Endodermal cell (in vitro differentiated cells): ENCODE measurements around the gene LAMB4. TPM values are rescaled to one million over a fixed set of nuclear protein-coding genes. Genes with fewer than 3 reads are reported as not detected.

Source experiments
- DNase-seq: peaks from one replicate; pipeline ENCODE4 v3.0.0-alpha.2; 2017
- H3K27ac ChIP-seq: 2 replicates; pipeline ENCODE4 v1.5.1; 2013; ENCODE audit warnings: mild to moderate bottlenecking, low read depth, low read length, moderate library complexity
- H3K27me3 ChIP-seq: 2 replicates; pipeline ENCODE4 v1.6.1; 2013; ENCODE audit warnings: mild to moderate bottlenecking, low read length, moderate library complexity; ENCODE audit not compliant: insufficient read depth, control insufficient read depth, poor library complexity, severe bottlenecking
- H3K36me3 ChIP-seq: 2 replicates; pipeline ENCODE4 v1.7.0; 2013; ENCODE audit warnings: mild to moderate bottlenecking, low read length, moderate library complexity; ENCODE audit not compliant: control insufficient read depth, insufficient read depth
- H3K4me1 ChIP-seq: one replicate; pipeline ENCODE4 v1.7.0; 2013; ENCODE audit warnings: low read length; ENCODE audit not compliant: control insufficient read depth, insufficient read depth
- H3K4me3 ChIP-seq: 2 replicates; pipeline ENCODE4 v1.5.1; 2013; ENCODE audit warnings: mild to moderate bottlenecking, low read length, moderate library complexity
- H3K9ac ChIP-seq: 2 replicates; pipeline ENCODE4 v1.6.1; 2013; ENCODE audit warnings: mild to moderate bottlenecking, low read length, moderate library complexity; ENCODE audit not compliant: poor library complexity, severe bottlenecking; ENCODE audit errors: extremely low read depth
- H3K9me3 ChIP-seq: 2 replicates; pipeline ENCODE4 v1.6.1; 2013; ENCODE audit warnings: mild to moderate bottlenecking, low read length, moderate library complexity; ENCODE audit not compliant: control insufficient read depth
- H3K27ac Mint-ChIP-seq: 2 replicates; pipeline ENCODE4 v1.8.0; 2020; ENCODE audit warnings: mixed read lengths
- H3K27me3 Mint-ChIP-seq: 2 replicates; pipeline ENCODE4 v1.8.0; 2021; ENCODE audit warnings: mild to moderate bottlenecking, mixed read lengths; ENCODE audit not compliant: insufficient read depth
- H3K36me3 Mint-ChIP-seq: 2 replicates; pipeline ENCODE4 v1.8.0; 2020; ENCODE audit warnings: low read depth, mixed read lengths
- H3K4me1 Mint-ChIP-seq: 2 replicates; pipeline ENCODE4 v1.8.0; 2020; ENCODE audit warnings: mixed read lengths
- H3K4me3 Mint-ChIP-seq: 2 replicates; pipeline ENCODE4 v1.8.0; 2020; ENCODE audit warnings: mild to moderate bottlenecking, moderate library complexity, mixed read lengths
- H3K9me3 Mint-ChIP-seq: 2 replicates; pipeline ENCODE4 v1.8.0; 2020; ENCODE audit warnings: mild to moderate bottlenecking, mixed read lengths
- WGBS, 2 experiments: methylation state at CpG; one replicate each; pipeline versions ENCODE4 v1.1.5 to v1.1.7; 2013; ENCODE audit warnings: missing lambda C conversion rate in 2 of 2, mixed read lengths in 1 of 2; ENCODE audit not compliant: insufficient coverage in 1 of 2, insufficient read length in 1 of 2; 5-methylcytosine and 5-hydroxymethylcytosine counted together
- total RNA-seq, 2 donors: library from RNA; stranded (reverse); fragmentation: NEBNext Ultra II Directional in 1 of 2; extraction: Animal tissue kit (Norgen Biotek cat#: 25700) in 1 of 2; gene quantifications; 2 replicates in 1 of 2; 3 replicates in 1 of 2; pipeline ENCODE4 v1.2.1, GENCODE V29; 2021
- TF ChIP-seq, protein P1 (sequence below): fragments of 200-600 bp; sonication (generic); conservative IDR thresholded peaks from 2 replicates; pipeline ENCODE4 v1.5.0; 2021; ENCODE audit warnings: antibody characterized with exemption, mild to moderate bottlenecking

Gene LAMB4
- total RNA-seq, 2 donors from 2014 or later: not detected

DNA sequence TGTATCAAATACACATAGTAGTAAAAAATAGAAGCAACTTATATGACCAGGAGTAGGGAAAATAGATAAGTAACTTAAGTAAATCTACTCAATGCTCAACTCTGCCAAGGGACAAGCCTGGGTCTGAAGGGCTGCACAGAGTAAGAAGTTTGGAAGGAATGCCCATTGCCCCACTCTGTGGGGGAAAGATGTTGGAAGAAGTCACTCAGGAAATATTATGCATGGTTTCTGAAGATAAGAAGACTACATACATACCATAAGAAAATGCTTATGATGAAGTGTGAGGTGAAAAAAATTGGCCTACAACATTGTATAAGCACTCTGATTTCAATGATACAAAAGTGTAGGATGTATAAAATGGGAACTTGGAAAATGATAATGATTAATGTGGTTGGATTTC, 54.0 kb downstream of the LAMB4 start:
- Mint-ChIP-seq H3K9me3 (peaks cover 1% of the 10 kb centered on the region), H3K27me3 (no peaks in the 10 kb centered on the region), H3K36me3 (no peaks in the 10 kb centered on the region), H3K4me3 (no peak overlapping the region), H3K27ac (no peak overlapping the region), H3K4me1 (no peaks in the 10 kb centered on the region)
- Histone ChIP-seq H3K36me3 (no peaks in the 10 kb centered on the region), H3K9me3 (peaks cover 2% of the 10 kb centered on the region), H3K4me3 (no peak overlapping the region), H3K27ac (no peak overlapping the region), H3K4me1 (no peaks in the 10 kb centered on the region), H3K27me3 (no peaks in the 10 kb centered on the region), H3K9ac (no peak overlapping the region)
- DNase-seq: no peak
- TF ChIP-seq, protein P1, sequence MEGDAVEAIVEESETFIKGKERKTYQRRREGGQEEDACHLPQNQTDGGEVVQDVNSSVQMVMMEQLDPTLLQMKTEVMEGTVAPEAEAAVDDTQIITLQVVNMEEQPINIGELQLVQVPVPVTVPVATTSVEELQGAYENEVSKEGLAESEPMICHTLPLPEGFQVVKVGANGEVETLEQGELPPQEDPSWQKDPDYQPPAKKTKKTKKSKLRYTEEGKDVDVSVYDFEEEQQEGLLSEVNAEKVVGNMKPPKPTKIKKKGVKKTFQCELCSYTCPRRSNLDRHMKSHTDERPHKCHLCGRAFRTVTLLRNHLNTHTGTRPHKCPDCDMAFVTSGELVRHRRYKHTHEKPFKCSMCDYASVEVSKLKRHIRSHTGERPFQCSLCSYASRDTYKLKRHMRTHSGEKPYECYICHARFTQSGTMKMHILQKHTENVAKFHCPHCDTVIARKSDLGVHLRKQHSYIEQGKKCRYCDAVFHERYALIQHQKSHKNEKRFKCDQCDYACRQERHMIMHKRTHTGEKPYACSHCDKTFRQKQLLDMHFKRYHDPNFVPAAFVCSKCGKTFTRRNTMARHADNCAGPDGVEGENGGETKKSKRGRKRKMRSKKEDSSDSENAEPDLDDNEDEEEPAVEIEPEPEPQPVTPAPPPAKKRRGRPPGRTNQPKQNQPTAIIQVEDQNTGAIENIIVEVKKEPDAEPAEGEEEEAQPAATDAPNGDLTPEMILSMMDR: no peak

DNA sequence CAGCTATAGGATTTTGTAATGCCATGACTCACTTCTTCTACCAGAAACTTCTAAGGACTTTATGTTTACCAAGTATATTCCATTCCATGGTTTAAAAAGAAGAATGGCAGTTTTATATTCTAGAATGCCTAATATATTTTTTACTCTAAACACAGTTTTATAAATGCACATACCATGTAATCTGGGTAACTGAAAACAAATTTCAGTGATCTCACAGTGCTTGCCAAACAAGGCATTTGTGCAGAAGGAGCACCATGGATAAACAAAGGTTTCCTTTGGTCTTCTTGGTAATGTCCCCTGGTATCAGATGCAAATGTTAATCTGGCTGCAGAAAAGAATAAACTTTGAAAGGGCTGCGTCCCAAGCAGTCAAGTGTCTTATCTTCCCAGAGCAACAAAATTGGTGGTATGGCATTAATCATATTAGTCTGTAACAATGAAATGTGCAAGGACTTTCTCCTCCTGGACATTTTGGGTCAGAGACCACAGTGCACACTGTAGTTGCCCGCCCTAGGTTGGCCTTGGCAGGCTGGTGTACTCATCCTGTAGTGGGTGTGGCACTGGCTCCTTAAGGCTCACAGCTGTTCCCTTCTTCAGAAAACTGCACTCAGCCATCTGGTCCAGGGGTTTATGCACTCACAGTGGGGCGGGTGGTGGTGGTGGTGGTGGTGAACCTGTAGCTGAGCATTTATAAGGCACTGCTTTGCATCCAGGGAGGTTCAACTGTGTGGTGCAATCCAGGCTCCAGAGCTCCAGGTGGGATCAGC, 56.7 kb downstream of the LAMB4 start:
- TF ChIP-seq, protein P1: no peak

DNA sequence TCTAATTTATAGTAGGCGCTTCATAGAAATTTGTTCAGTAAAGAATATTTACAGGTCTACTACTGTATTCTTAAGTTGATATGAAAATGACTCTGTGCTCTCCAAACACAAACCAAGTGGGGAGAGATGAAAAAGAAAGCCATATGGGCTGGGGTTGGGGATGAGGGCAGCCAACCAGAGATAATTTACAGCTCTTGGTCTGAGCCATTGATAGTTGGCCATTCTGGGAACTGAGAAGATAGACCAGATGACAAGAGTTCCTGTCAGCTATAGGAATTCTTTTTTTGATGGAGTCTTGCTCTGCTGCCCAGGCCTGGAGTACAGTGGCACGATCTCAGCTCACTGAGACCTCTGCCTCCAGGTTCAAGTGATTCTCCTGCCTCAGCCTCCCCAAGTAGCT, 57.4 kb downstream of the LAMB4 start:
- 57 to 93% methylated on average over 1 to 2 of the region's 2 CpGs for WGBS, 2 experiments
- DNase-seq: no peak
- H3K4me3 Mint-ChIP-seq: no peak overlapping the region

More for the DNA sequence above, 56.7 kb downstream of the LAMB4 start:
- H3K27ac Mint-ChIP-seq: no peak overlapping the region
- no peak overlapping the region for H3K4me3 Mint-ChIP-seq
- Histone ChIP-seq H3K9ac (no peak overlapping the region), H3K27me3 (no peaks in the 10 kb centered on the region), H3K36me3 (no peaks in the 10 kb centered on the region), H3K9me3 (no peaks in the 10 kb centered on the region), H3K4me3 (no peak overlapping the region), H3K27ac (no peak overlapping the region), H3K4me1 (no peaks in the 10 kb centered on the region)
- H3K9me3 Mint-ChIP-seq: no peaks in the 10 kb centered on the region
- H3K36me3 Mint-ChIP-seq: no peaks in the 10 kb centered on the region
- H3K27me3 Mint-ChIP-seq: no peaks in the 10 kb centered on the region
- no peaks in the 10 kb centered on the region for H3K4me1 Mint-ChIP-seq
- DNase-seq: no peak
- WGBS, 2 experiments: 94 to 100% methylated on average over 2 to 3 of the region's 3 CpGs

More for the DNA sequence above, 57.4 kb downstream of the LAMB4 start:
- no peaks in the 10 kb centered on the region for H3K9me3 Mint-ChIP-seq
- Histone ChIP-seq H3K9ac (no peak overlapping the region), H3K4me3 (no peak overlapping the region), H3K36me3 (no peaks in the 10 kb centered on the region), H3K27me3 (no peaks in the 10 kb centered on the region), H3K9me3 (no peaks in the 10 kb centered on the region), H3K27ac (no peak overlapping the region), H3K4me1 (no peaks in the 10 kb centered on the region)
- H3K36me3 Mint-ChIP-seq: no peaks in the 10 kb centered on the region
- H3K27ac Mint-ChIP-seq: no peak overlapping the region
- no peaks in the 10 kb centered on the region for H3K27me3 Mint-ChIP-seq
- H3K4me1 Mint-ChIP-seq: no peaks in the 10 kb centered on the region
- TF ChIP-seq, protein P1: no peak
